ENCODE data around the gene PRR15.

Gene PRR15

DNA sequence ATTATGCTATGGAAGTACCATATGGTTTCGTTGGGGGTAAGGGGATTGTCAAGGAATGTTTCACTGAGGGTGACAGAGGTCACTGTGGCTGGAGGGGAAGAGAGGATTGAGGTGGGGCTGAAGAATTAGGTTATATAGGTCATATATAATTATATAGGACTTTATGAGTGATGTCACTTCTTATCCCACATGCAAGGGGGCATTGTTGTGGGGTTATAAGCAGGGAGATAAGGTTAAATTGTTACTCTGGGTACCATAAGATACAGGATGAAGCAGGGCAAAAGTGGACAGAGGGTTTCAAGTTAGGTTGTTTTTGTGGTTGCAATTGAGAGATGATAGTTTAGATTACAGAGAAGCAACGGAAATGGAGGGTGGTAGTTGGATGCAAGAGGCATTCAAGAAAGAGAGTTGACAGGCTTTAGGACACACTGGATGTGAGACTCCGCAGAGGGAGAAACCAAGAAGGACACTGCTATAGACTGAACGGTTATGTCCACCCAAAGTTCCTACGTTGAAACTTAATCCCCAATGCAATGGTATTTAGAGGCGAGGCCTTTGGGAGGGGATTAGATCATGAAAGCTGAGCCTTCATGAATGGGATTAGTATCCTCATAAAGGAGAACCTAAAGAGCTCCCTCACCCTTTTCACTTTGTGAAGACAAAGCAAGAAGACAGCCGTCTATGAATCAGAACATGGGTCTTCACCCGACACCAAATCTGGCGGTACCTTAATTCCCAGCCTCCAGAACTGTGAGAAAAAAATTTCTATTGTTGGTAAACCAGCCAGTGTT lies 7.0 kb upstream of the PRR15 start:
- DNase-seq, result no peak
- peak; percentile 9 for TF ChIP-seq CTCF (IDR thresholded peaks at IDR 0.05; ENCODE audit: low read depth, low read length, missing control alignments)
- in situ Hi-C loops (cut with HindIII; ENCODE audit: low pct_ligation_motif_present, low sequenced_read_pairs), result no loop called here

DNA sequence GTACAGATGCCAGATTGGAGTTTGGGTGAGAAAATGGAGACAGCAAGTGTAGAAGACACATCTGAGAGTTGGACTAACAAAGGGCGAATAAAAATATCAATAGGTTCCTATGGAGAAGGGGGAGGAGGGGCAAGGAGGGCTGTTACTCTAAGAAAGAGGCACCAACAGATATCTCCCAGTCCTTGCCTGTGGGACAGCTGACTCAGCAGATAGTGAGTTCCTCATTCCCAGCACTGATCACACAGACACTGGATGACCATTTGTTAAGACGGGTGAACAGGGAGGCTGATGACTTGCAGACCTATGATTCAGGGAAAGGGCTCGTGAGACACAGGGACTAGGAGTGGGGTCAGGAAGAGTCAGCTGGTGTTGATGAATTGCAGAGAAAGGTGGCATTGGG lies 5.7 kb upstream of the PRR15 start:
- Histone ChIP-seq H3K27me3 (replicated peaks) (no peaks in the 10 kb centered on the region), H3K4me3 (ENCODE audit: low read depth, low read length) (no peak overlapping the region), H3K36me3 (replicated peaks) (no peaks in the 10 kb centered on the region), H3K27ac (no peak overlapping the region)
- in situ Hi-C loops (cut with HindIII; ENCODE audit: low pct_ligation_motif_present, low sequenced_read_pairs), result no loop called here
- TF ChIP-seq CTCF (IDR thresholded peaks at IDR 0.05; ENCODE audit: low read depth, low read length, missing control alignments), result no peak
- DNase-seq, result no peak

More for the DNA sequence above, 7.0 kb upstream of the PRR15 start:
- Histone ChIP-seq H3K27me3 (replicated peaks) (no peaks in the 10 kb centered on the region), H3K36me3 (replicated peaks) (no peaks in the 10 kb centered on the region), H3K4me3 (ENCODE audit: low read depth, low read length) (no peak overlapping the region), H3K27ac (no peak overlapping the region)

DNA sequence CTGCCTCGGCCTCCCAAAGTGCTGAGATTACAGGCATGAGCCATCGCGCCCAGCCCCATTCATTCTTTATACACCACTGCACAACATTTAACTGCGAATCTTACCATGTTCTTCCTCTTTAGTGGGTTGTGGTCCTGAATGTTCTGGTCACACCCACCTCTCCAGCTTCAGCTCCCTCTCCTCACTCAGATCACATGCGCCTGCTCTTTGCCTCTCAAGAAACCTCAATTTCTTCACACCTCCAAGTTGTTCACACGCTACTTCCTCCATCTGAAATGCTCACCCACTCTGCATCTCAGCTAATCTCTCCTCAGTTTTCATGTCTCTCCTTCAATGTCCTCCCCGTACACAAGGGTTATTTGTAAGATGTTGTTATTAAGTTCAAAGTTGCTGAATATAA lies 2.4 kb upstream of the PRR15 start:
- TF ChIP-seq CTCF (IDR thresholded peaks at IDR 0.05; ENCODE audit: low read depth, low read length, missing control alignments), result no peak
- Histone ChIP-seq H3K27ac (no peak overlapping the region), H3K36me3 (replicated peaks) (no peaks in the 10 kb centered on the region), H3K27me3 (replicated peaks) (peaks cover 7% of the 10 kb centered on the region), H3K4me3 (ENCODE audit: low read depth, low read length) (no peak overlapping the region)
- DNase-seq, result no peak
- in situ Hi-C loops (cut with HindIII; ENCODE audit: low pct_ligation_motif_present, low sequenced_read_pairs), result no loop called here

- in situ Hi-C loops (cut with HindIII; ENCODE audit: low pct_ligation_motif_present, low sequenced_read_pairs), result no loop called here
- no peak for DNase-seq
- Histone ChIP-seq H3K27me3 (replicated peaks) (peaks cover 11% of the 10 kb centered on the region), H3K27ac (no peak overlapping the region), H3K4me3 (ENCODE audit: low read depth, low read length) (no peak overlapping the region), H3K36me3 (replicated peaks) (no peaks in the 10 kb centered on the region)
- no peak for TF ChIP-seq CTCF (IDR thresholded peaks at IDR 0.05; ENCODE audit: low read depth, low read length, missing control alignments)
These were observed 1.3 kb upstream of the PRR15 start for GRCh38 chr7:29562307-29562706.

GRCh38 chr7:29564496-29565223 lies 1.0 kb downstream of the PRR15 start:
- Histone ChIP-seq H3K4me3 (ENCODE audit: low read depth, low read length) (peak overlapping the region; percentile 61), H3K27me3 (replicated peaks) (peaks cover 12% of the 10 kb centered on the region)
- DNase-seq, result peak; percentile 31

More at GRCh38 chr7:29564496-29565223, 1.0 kb downstream of the PRR15 start:
- in situ Hi-C loops (cut with HindIII; ENCODE audit: low pct_ligation_motif_present, low sequenced_read_pairs), result no loop called here
- no peak for TF ChIP-seq CTCF (IDR thresholded peaks at IDR 0.05; ENCODE audit: low read depth, low read length, missing control alignments)
- no peaks in the 10 kb centered on the region for H3K36me3 ChIP-seq (replicated peaks)
- H3K27ac ChIP-seq, result no peak overlapping the region

Data from brain microvascular endothelial cell (primary cell).